ENCODE results near the gene PITPNB.

PITPNB gene

DNA sequence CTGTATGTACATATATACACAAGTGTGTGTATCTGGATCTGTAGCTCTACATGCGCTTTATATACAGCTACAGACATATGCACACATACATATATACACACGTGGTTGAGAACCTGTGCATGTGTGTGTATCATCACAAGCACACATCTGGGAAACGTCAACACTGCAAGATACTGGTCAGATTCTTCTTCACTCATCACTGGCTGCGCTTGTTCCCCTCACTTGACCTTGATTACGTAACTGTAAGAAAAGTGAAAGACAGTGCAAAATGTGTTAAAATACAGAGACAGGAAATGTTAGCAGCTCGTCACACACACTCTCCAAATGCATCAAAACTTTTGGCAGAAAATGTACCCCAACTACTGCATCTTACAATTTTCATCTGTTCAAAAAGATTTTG lies 65.6 kb downstream of the PITPNB start:
- DNase-seq: no peak

DNA sequence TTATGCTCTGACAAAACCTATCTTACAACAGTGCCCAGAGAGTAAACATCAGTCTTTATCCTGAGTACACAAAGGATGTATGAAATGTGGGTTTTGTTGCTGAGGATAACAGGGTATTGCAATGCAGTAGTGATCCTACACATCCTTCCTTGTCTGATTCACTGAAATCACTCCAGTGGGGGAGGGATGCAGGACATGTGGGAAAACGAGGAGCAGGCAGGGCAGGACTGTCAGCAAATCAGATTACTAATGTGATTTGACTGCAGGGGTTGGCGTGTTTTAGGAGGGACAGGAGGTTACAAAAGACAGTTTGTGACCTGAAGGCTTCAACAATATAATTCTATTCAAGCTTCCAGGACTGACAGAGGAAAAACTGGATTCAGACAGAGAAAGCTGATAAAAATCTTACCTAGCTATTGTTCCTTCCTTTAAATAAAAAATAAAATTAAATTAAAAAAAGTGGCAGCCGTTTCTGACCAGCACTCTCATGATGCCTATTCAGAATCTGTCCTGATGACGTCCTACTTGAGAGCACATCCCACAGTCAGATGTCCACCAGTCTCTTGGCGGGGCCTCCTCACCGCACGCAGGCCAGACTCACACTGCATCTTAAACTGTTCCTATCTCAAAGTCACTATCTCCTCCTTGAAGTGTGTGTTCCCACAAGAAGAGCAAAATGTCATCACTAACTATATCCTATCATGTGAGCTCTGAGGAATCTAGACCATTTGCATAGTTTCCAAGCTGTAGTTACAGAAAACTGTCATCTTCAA lies 66.9 kb downstream of the PITPNB start:
- DNase-seq: no peak

DNA sequence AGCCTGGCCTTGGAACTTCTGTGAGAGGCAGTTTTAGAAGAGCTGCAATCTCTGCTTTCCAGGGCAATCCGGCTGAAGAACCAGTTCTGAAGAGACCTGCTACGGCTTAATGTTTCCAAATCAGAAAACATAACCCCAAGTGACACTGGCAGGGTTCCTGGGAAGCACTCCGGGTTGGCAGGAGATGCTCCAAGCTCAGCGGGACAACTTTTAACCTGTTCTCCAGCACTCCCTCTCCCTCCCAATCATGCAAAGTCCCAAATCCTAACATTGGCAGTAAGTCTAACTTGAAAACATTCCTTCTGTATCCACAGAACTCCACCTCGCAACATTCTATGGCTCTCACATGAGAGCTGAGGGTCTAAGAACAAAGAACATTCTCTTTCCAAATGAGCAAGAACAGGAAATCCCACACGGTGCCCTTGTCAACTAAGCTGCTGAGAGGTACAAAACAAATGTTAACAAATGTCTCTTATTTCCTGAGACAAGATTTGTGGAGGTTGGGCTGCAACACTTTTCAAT lies 69.0 kb downstream of the PITPNB start:
- DNase-seq: no peak

DNA sequence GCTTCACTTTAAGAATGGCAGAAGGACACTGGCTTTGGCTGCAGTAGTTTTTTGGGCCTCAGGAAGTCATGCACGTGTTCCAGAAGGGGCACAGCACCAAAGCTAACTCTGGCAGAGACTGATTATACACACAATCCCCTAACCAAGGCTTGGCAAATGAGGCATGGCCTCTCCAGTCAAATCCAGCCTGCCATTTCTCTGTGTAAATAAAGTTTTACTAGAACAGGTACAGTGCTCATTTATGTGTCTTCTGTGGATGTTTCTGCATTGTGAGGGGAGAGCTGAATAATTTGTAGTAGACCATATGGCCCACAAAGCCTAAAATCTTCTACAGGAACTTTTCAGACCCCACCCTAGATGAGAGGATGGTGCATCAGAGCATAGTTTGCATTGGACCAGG lies 71.1 kb downstream of the PITPNB start:
- no peak for DNase-seq

DNA sequence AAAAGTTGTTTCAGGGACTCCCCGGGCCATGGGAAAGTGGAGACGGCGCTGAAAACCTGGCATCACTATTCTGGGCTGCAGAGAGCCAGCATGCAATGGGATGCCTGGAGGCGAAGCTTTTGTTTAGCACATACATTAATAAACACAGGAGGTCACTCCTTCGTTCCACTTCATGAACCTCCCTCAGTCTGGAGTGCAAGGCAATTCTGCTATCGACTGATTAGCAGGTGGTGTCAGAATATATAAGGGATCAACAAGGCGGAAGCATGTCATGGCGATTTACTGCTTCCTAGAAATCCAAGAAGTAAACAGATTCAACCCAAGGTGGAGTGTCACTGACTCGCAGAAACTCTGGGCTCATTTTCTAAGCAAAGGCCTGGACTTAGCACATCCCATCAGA lies 72.1 kb downstream of the PITPNB start:
- DNase-seq: no peak

DNA sequence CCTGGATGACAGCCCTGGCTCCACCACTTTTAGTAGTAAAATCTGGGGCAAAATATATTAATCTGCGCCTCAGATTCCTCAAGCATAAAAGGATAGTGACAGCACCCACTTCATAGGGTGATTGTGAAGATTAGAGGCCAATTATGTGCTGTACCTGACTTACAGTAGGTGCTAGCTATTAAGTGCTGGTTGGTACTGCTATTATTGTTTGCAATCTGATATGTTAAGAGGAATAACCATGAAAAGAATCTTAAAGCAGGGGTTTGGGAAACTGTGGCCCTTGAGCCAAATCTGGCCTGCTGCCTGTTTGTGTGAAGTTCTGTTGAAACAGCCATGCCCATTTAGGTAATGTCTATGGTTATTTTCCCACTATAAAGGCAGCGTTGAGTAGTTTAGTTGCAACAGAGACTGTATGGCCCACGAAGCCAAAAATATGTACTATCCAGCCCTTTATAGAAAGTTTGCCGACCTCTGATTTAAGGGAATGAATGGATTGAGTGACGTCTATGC lies 72.8 kb downstream of the PITPNB start:
- no peak for DNase-seq

DNA sequence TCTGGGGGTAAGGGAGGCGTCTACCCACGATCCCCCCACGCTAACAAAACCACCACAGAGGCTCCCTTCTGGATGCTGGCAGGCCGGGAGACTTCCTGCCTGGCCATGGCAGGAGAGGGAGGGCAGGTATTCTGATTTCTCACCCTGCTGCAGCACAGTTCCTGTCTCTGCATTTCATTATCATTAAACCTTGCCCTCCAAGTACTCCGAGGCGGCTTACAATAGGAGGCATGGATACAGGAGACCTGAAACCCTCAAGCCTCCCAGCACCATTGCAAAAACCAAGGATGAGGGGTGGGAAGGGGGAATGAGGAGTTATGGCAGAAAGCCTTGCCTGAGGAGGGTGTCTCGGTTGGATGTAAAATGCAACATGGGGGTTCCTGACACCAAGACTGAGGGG lies 73.4 kb downstream of the PITPNB start:
- no peak for DNase-seq

DNA sequence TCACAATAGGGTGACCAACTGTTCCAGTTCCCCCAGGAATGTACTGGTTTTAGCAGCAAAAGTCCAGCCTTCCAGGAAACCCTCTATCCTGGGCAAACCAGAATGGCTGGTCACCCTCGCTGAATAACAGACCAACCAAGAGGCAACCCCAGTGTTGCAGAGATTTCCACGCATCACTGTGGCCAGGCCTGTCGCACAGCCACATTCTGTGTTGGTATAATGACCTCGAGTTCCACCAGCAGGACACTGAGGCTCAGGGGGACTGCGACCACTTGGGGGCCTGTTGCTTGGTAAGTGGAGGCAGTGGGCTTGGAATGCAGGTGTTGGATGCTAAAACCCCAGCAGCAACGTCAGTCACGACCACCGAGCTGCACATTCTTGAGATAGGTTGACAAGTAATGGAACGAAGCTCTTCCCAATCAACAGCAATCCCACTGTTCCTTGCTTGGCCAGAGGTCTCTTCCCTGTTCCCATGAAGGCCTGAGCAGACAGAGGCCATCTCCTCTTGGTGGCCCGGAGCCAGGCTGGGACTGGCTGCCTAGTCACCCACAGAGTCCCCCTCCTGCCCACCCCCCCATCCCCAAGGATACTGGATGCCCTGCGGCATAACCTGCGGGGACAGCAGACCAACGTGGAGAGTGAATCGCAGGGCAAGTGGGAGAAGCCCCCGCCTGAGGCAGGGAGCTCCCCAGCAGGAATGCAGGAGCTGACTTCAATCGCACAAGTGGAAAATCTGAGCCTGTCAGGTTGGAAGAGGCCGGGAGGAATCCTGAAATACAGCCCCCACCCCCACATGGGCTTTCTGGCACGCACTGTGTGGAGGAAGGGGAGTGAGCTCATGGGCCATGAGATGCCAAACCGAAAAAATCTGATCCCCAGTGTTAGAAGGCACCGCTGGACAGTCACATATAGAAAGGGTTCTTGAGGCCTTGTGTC lies 74.1 kb downstream of the PITPNB start:
- no peak for DNase-seq

DNA sequence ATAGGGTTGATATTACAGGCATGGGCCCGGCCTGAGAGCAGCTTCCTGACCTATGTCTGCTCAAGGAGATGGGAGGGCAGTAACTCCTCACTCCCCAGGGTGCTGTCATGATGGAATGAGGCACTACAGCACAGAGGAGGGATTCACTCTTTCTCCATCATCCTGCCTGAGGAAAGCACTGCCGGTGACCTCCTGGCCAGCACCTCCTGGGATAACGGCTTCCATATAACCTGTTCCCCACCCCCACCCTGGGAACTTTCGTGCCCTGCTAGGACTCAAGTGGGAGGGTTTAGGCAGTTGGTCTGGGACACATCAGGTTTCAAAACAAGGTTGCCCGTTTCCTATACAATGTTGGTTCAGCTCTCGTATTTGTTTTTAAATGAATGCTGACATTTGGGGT lies 74.8 kb downstream of the PITPNB start:
- no peak for DNase-seq

DNA sequence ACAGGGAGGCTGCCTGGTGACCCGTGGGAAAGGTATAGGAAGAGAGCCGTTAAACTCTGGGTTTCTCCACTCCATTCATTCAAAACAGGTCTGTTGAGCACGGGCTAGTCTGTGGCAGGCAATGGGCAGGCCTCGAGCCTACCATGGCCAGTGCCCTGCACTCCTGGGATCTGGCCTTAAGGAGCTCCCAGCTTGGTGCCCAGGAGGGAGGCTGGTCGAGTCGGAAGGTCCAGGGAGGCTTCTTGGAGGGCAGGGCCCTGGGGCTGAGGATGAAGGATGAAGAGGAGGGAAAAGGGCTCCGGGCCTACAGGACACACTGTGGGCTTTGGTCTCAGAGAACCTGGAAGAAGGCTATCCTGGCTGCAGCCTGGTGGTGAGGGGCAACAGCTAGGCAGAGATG lies 75.6 kb downstream of the PITPNB start:
- no peak for DNase-seq

DNA sequence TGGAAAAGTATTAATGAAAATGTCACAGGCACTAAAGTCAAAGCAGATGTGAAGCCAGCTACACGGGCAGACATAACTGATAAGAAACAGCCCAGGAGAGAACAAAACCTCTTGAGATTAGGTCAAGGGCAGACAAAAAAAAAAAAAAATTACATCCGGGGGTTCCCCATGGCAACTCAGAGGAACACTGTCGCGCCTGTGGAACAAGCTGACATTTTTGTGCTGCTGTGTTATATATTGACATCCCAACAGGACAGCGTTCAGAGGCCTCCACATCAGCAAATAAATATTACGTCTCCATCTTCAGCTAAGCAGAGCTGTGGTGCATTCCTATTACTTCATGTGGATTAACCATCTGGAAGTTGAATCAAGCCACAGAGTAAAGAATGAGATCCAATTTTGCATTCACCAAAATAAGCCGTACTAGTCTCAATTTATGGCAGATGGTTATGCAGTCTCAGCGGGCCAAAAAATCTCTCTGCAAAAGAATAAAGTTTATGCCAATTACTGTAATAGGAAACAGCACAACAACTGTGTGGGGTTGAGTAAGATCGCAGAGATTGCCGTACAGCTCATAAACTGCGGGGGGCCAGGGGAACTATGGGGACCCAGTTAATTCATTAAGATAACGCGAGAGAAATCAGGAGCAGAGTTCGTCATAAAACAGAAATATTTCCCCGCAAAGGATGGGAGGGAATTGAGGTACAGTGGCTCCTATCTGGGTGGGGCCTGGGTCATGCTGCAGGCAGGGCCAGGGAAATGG lies 76.2 kb downstream of the PITPNB start:
- DNase-seq: no peak

DNA sequence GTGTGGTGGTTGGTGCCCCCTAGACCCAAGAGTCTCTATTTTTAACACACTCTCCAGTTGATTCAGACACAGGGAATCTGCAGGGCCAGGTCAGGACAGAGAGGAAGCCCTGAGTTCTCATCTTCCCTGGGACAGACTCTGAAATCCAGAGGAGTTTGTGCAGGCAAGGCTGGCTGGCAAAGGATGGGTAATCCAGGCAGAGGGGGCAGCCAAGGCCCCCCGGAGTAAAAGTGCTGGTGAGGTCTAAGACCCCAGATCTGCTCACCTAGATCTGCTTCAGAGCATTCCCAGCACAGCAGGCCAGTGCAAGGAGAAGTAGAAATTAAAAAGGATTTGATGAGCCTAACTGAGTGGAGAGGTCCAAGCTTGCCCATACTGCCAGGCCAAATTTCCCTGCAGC lies 76.9 kb downstream of the PITPNB start:
- no peak for DNase-seq

DNA sequence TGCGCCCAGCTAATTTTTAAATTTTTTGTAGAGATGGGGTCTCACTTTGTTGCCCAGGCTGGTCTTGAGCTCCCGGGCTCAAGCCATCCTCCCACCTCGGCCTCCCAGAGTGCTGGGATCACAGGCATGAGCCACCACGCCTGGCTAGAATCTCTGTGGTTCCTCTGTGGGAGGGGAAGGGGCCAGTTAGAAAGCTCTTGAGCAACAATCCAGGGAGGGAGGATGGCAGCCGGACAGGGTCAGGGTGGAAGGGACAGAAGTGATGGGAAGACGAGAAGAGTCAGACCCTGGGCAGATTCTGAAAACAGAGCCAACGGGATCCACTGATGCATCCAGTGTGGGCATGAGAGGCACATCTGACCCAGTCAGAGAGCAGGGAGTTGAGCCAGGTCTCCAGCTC lies 78.6 kb downstream of the PITPNB start:
- DNase-seq: no peak

DNA sequence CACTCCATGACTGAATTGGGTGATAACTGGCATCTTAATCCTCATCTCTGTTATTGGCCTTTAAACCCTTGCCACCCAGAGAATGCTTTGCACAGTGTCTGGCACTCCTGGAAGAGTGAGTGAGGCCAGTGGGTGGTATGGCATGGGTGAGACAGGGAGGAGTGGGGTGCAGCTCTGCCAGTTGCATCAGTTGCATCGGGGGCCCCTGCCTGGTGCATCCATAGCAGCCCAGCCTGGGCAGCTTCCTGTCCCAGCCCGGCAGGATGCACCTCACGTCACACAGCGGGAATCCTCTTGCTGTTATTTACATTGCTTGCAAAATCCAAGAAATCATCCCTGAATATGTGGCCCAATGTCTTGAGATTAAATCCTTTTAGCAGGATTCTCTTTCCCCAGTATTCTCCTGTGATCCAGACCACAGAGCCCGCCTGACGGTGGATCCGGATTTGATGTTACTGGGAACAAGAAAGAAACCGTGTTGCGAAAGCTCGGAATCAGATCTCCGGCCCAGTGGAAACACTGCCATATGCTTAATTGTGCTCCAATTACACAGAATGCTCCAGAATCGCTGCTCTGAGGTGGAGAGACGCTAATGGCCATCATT lies 79.9 kb downstream of the PITPNB start:
- DNase-seq: no peak

DNA sequence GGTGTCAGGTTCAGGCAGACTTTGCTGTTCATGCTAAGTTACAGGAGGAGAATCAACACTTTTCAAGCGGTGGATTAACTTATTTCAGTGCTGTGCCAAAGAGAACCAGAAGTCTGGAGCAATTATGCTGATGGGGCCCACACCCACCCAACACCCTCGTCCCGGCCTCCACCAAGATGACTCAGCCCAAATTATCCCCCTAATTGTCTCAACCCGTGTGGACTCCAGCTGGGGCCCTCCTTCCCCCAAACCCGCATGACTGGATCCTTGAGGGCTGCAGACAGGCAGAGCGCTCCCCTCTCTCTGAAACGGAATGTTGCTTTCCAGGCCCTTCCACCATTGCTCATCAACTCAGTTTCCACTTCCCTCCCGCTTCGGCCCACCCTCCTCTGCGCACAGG lies 82.9 kb downstream of the PITPNB start:
- DNase-seq: no peak

DNA sequence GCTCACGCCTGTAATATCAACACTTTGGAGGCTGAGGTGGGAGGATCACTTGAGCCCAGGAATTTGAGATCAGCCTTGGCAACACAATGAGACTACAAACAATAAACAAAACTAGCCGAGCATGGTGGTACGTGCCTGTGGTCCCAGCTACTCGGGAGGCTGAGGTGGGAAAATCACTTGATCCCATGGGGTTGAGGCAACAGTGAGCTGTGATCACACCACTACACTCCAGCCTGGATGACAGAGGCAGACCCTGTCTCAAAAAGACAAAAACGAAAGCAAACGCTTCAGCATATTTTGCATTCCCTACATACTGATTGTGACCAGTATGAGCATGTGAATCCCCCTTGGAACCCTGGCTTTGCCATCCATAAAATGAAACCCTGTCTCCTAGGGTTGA lies 83.6 kb downstream of the PITPNB start:
- DNase-seq: no peak

DNA sequence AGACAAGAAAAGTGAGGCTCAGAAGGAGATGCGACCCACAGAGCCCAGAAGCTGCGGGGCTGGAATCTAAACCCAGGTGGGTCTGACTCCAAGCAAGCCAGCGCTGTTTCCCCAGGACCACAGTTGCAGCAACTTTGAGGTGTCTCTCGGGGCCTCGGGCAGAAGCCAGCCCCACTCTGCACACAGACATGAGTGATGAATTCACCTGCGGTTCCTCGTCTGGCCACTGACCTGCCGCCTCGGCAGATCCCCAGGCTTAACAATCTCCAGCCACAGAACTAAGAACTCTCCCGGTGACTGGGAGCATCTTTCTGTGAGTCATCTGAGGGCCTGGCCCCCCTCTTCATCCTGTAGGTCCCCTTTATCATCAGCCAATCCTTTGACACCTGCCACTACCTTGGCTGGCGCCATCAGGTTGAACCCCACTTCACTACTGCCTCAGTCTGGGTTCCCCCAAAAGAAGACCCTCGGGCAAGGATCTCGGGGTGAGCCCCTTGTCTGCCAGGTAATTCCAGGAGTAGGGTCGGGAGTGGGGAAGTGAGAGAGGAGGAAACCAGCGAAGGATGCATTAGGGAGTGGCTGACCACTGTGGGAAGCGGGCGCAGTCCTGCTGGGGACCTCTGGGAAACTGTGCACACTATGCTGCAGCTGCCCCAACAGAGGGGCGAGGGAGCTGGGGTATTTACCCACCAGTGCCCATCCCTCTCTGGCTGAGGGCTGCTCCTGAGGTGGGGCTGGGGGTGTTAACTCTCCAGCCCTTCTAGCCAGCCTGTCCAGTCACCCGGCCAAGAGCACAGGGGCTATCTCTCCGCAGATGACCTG lies 84.5 kb downstream of the PITPNB start:
- no peak for DNase-seq

DNA sequence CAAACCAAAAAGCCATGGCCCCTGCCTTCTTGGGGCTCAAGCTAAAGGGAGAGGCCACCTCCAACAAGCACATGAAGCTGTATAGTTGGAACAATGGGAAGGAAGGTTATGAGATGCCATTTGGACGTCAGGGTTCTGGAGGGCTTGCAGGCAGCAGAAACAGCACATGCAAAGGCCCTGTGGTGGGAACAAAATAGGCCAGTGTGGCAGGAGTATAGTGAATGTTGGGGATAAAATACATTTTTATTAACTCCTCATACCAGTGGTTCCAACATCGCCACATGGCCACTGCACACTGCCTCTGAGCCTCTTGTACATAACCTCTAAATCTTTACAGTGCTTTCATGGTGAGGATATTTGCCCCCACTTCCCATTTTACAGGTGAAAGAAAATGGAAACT lies 85.3 kb downstream of the PITPNB start:
- no peak for DNase-seq

DNA sequence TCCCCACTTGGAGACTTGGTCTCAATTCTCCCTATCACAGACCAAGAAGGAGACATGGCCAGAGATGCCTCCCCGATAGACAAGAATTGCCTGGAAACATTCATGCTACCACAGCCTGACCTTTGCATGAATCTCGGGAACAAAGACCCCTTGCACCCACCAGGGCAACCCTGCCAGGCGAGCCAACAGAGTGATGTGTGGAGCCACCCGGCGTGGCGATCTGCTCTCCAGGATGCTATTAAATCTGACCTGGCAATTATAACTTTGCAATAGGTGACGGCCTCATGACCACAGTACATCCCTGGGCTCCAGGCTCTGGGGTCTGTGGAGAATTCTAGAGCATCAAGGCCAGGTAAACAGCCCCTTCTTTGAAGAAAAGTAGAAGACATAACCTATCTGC lies 86.5 kb downstream of the PITPNB start:
- DNase-seq: no peak

DNA sequence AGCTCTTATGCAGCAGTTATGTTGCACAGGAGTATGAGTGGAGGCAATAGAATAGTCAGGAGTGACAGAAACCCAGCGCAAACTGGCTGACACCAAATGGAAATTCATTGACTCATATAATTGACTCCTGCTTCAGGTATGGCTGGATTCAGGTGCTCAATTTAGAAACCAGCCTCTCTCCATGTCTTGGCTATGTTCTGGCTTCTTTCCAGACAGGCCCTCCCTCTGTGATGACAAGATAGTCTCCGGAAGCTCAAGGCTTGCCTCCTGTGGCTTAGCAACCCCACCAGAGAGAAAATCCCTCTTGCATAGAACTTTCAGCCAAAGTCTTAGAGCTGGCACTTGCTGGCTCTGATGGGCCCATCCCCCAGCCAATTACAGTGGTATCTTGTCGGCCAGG lies 89.4 kb downstream of the PITPNB start:
- no peak for DNase-seq
